Activated CD8-positive, alpha-beta memory T cell treated with anti-CD3 and anti-CD28 coated beads, Interleukin-2, amount 10 ng/mL, durations not matched to agents 7 days and 5 days (primary cell): ENCODE data around the gene ALDH3B2. TPM values are rescaled to one million over a fixed set of nuclear protein-coding genes. Genes with fewer than 3 reads are reported as not detected.

ENCODE experiments used
- ATAC-seq: fragments of 150-1000 bp; cut with Tn5 transposase; one replicate; pipeline ENCODE4 v1.10.0; 2021; ENCODE audit warnings: moderate library complexity
- CTCF ChIA-PET: fragments of 350-600 bp; sonication (Branson Sonifier 250); formaldehyde crosslinking; loops from one replicate; lab custom pipeline; 2021; ENCODE audit warnings: antibody characterized with exemption; lab: Charles Lee
- DNase-seq: peaks from one replicate; pipeline ENCODE4 v3.0.0-alpha.2; 2020
- H3K27ac Mint-ChIP-seq: one replicate; pipeline ENCODE4 v1.8.0; 2021; ENCODE audit warnings: mild to moderate bottlenecking, mixed read lengths
- H3K27me3 Mint-ChIP-seq: one replicate; pipeline ENCODE4 v1.8.0; 2021; ENCODE audit warnings: mixed read lengths
- H3K36me3 Mint-ChIP-seq: one replicate; pipeline ENCODE4 v1.8.0; 2021; ENCODE audit warnings: mild to moderate bottlenecking, mixed read lengths
- H3K4me1 Mint-ChIP-seq: one replicate; pipeline ENCODE4 v1.8.0; 2021; ENCODE audit warnings: mixed read lengths
- H3K4me3 Mint-ChIP-seq: one replicate; pipeline ENCODE4 v1.8.0; 2021; ENCODE audit warnings: mild to moderate bottlenecking, moderate library complexity, mixed read lengths
- H3K9me3 Mint-ChIP-seq: one replicate; pipeline ENCODE4 v1.8.0; 2022; ENCODE audit warnings: low read depth, mixed read lengths
- total RNA-seq, 2 experiments: library from RNA; stranded (reverse); gene quantifications; one replicate each; pipeline ENCODE4 v1.2.3, GENCODE V29; 2021

ALDH3B2 gene
- total RNA-seq, 2 experiments from 2014 or later, result not detected

DNA sequence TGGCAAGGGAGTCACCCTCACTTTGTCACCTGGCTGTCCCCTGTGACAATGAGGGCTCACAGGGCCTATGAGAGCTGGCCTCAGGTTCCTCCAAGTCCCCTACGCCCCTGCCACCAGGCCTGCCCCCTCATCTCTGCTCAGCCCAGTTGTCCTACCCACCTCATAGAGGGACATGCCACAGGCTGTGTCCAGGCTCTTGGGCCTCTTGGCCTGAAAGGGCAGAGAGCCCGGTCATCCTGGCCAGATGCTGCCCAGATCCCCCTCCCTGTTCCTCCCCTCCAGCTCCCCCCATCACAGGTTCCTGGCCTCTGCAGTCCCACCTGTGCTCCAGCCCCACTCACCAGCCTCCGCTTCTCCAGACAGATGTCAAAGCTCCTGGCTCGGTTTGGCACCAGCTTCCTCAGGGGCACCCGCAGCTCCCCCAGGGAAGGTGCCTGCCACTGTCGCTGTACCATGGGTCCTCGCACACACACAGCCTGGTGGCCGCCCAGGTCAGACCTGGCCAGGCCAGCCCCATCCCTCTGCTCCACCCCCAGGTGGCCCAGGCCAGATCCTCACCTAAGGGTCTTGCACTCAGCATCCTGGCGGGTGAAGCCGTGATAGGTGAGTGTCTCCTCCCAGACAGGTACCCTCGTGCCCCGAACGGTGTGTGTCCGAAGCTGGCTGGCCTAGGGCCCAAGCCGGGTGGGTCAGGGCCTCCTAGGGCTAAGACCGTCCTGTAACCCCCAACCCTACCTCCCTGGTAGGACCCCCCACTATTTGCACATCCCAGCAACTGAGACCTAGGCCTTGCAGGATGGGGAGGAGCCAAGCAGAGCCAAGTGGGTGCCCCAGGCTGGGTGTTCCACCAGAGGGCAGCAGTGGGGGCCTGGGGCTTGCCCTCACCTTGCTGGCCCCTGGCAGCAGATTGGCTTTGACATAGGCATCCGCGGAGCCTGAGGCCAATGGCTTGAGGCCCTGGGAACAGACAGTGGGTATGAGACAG, 59.4 kb downstream of the ALDH3B2 start:
- CTCF ChIA-PET, result interaction anchor here (0.6 to 7.5 kb wide), 27 partner anchors 9 to 733 kb away, joined by 3 to 111 read pairs (median 4); partner anchors contain the start of genes GSTP1 and NUDT8
- Mint-ChIP-seq H3K9me3 (no peaks in the 10 kb centered on the region), H3K4me1 (peaks cover 37% of the 10 kb centered on the region), H3K36me3 (peaks cover 7% of the 10 kb centered on the region), H3K27ac (peak overlapping the region; percentile 94), H3K4me3 (peak overlapping the region; percentile 65), H3K27me3 (peaks cover 9% of the 10 kb centered on the region)
- DNase-seq (peak; percentile 83), ATAC-seq (peak; percentile 57)

- peak; percentile 88 for DNase-seq
- CTCF ChIA-PET, result interaction anchor here (0.6 to 7.5 kb wide), 25 partner anchors 9 to 260 kb away, joined by 3 to 111 read pairs (median 5); partner anchors contain the start of genes GSTP1 and NUDT8
- peaks cover 10% of the 10 kb centered on the region for H3K36me3 Mint-ChIP-seq
Measured at GRCh38 chr11:67613960-67614715, 60.3 kb downstream of the ALDH3B2 start.

GRCh38 chr11:67613313-67613959, 61.0 kb downstream of the ALDH3B2 start:
- Mint-ChIP-seq H3K36me3 (peaks cover 13% of the 10 kb centered on the region), H3K9me3 (no peaks in the 10 kb centered on the region), H3K4me1 (peaks cover 40% of the 10 kb centered on the region), H3K27me3 (peaks cover 9% of the 10 kb centered on the region), H3K4me3 (peak overlapping the region; percentile 65), H3K27ac (peak overlapping the region; percentile 94)
- DNase-seq, result no peak
- CTCF ChIA-PET, result interaction anchor here (0.7 to 7.5 kb wide), 22 partner anchors 8 to 259 kb away, joined by 3 to 111 read pairs (median 8); partner anchors contain the start of genes GSTP1 and NUDT8
- ATAC-seq, result no peak

More at GRCh38 chr11:67613960-67614715, 60.3 kb downstream of the ALDH3B2 start:
- ATAC-seq, result peak; percentile 85
- Mint-ChIP-seq H3K4me3 (peak overlapping the region; percentile 65), H3K27ac (peak overlapping the region; percentile 94), H3K4me1 (peaks cover 37% of the 10 kb centered on the region), H3K9me3 (no peaks in the 10 kb centered on the region), H3K27me3 (peaks cover 9% of the 10 kb centered on the region)

DNA sequence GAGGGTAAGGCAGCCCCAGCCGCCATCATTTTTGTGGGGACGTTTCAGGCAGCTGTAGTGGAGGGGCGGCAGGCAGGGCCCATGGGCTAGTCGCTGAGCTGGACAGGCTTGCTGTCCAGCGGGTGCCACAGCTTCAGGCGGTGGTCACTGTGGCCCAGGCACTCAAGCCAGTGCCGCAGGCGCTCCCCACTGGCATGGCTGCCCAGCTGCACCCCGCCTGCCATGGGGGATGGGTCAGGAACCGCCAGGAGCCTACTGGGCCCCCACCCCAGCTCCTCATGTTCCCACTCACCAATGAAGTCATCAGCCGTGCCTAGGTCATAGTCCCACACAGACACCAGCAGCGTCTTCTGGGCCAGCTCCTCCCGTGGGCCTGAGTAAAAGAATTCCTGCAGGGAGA, 61.7 kb downstream of the ALDH3B2 start:
- ATAC-seq (no peak), DNase-seq (no peak)
- CTCF ChIA-PET, result interaction anchor here (1.4 to 7.5 kb wide), 4 partner anchors 12 to 36 kb away, joined by 3 to 111 read pairs (median 21); partner anchors contain the start of gene NUDT8
- no peaks in the 10 kb centered on the region for H3K9me3 Mint-ChIP-seq
- H3K4me3 Mint-ChIP-seq, result no peak overlapping the region
- H3K27me3 Mint-ChIP-seq, result peaks cover 5% of the 10 kb centered on the region
- peaks cover 46% of the 10 kb centered on the region for H3K4me1 Mint-ChIP-seq
- peaks cover 13% of the 10 kb centered on the region for H3K36me3 Mint-ChIP-seq
- peak overlapping the region; percentile 94 for H3K27ac Mint-ChIP-seq

Other genes with a start within 250 kb of the ALDH3B2 start
- gene RPS6KB2, start 246.1 kb downstream of the ALDH3B2 start, total RNA-seq, result 10 to 100 TPM; 63.3 to 65.0 TPM
- 100 to 1,000 TPM; 390 to 424 TPM for gene PTPRCAP, start 236.9 kb downstream of the ALDH3B2 start, total RNA-seq
- 10 to 100 TPM; 61.0 to 62.6 TPM for gene CORO1B, start 231.1 kb downstream of the ALDH3B2 start, total RNA-seq
- gene GPR152, start 221.9 kb downstream of the ALDH3B2 start, total RNA-seq, result not detected
- gene CABP4, start 219.3 kb downstream of the ALDH3B2 start, total RNA-seq, result 1 to 10 TPM in 1 of 2 experiments, under 1 TPM in 1; 0.96 to 3.4 TPM
- gene TMEM134, start 205.4 kb downstream of the ALDH3B2 start, total RNA-seq, result 10 to 100 TPM; 32.8 to 41.9 TPM
- gene AIP, start 191.6 kb downstream of the ALDH3B2 start, total RNA-seq, result 100 to 1,000 TPM; 168 to 178 TPM
- gene PITPNM1, start 169.3 kb downstream of the ALDH3B2 start, total RNA-seq, result 100 to 1,000 TPM; 124 to 133 TPM
- 100 to 1,000 TPM in 1 of 2 experiments, 10 to 100 TPM in 1; 95.2 to 104 TPM for gene CDK2AP2, start 166.5 kb downstream of the ALDH3B2 start, total RNA-seq
- not detected for gene CABP2, start 151.2 kb downstream of the ALDH3B2 start, total RNA-seq
- gene GSTP1, start 90.8 kb downstream of the ALDH3B2 start, total RNA-seq, result 100 to 1,000 TPM; 339 to 406 TPM
- 100 to 1,000 TPM; 239 to 252 TPM for gene NDUFV1, start 67.7 kb downstream of the ALDH3B2 start, total RNA-seq
- 10 to 100 TPM; 15.3 to 16.7 TPM for gene NUDT8, start 44.7 kb downstream of the ALDH3B2 start, total RNA-seq
- gene TBX10, start 34.9 kb downstream of the ALDH3B2 start, total RNA-seq, result not detected
- gene ACY3, start 23.9 kb downstream of the ALDH3B2 start, total RNA-seq, result under 1 TPM; 0.53 to 0.75 TPM